K562 (cell line): ENCODE results near the gene CD320. TPM values are rescaled to one million over a fixed set of nuclear protein-coding genes. Genes with fewer than 3 reads are reported as not detected.

Experiments used
- ARID4B ChIP-seq: sonication (generic); formaldehyde crosslinking; IDR thresholded peaks from 2 replicates; pipeline ENCODE4 v1.8.0; 2022; ENCODE audit warnings: mild to moderate bottlenecking, missing genetic modification reagents
- CREB3 ChIP-seq: fragments of 450-650 bp; conservative IDR thresholded peaks from 2 replicates; pipeline ENCODE4 v1.6.1; 2016; ENCODE audit warnings: missing genetic modification characterization, low read depth, mild to moderate bottlenecking, missing compliant biosample characterization, moderate library complexity
- DACH1 ChIP-seq: fragments of 450-650 bp; IDR thresholded peaks from 2 replicates; pipeline ENCODE4 v1.6.1; 2018; ENCODE audit not compliant: partially characterized antibody
- PHF20 ChIP-seq: fragments of 450-650 bp; IDR thresholded peaks from 2 replicates; pipeline ENCODE4 v1.6.1; 2018; ENCODE audit not compliant: partially characterized antibody
- RFX7 ChIP-seq: fragments of 250-450 bp; sonication (Bioruptor Pico); IDR thresholded peaks from 2 replicates; pipeline ENCODE4 v1.5.1; 2021; ENCODE audit warnings: mild to moderate bottlenecking
- SAFB ChIP-seq: fragments of 200-400 bp; formaldehyde crosslinking; IDR thresholded peaks from 2 replicates; pipeline ENCODE4 v1.6.1; 2017; ENCODE audit warnings: low read depth, low read length, borderline replicate concordance
- ZNF146 ChIP-seq: IDR thresholded peaks from one replicate; pipeline ENCODE4 v1.6.1; 2018; ENCODE audit warnings: missing compliant biosample characterization; ENCODE audit not compliant: unreplicated experiment
- ZNF175 ChIP-seq: fragments of 200-800 bp; sonication (Bioruptor generic); IDR thresholded peaks from 2 replicates; pipeline ENCODE4 v1.6.1; 2016; ENCODE audit warnings: low read depth, mild to moderate bottlenecking, missing genetic modification characterization, missing compliant biosample characterization
- ZNF197 ChIP-seq: fragments of 200-800 bp; sonication (Bioruptor generic); IDR thresholded peaks from 2 replicates; pipeline ENCODE4 v1.6.1; 2016; ENCODE audit warnings: low read depth, missing genetic modification characterization, missing compliant biosample characterization
- polyA plus RNA-seq, 8 experiments: library from polyadenylated mRNA; depleted of rRNA in 4 of 8; stranded (reverse) in 5 of 8; unstranded in 3 of 8; fragments of >200 nt; fragmentation: Nextera tagmentation in 2 of 8; fragmentation: Illumina TruSeq in 1 of 8; extraction: Ambion mirVana in 2 of 8; extraction: Trizol in 1 of 8; gene quantifications; 2 replicates each; pipeline versions ENCODE4 v1.2.1 to v1.2.3, GENCODE V29; 2011 to 2014; ENCODE audit warnings: inconsistent platforms in 1 of 8, missing spikeins in 1 of 8
- total RNA-seq, 7 experiments: library from RNA; depleted of rRNA in 6 of 7; stranded (reverse); fragments of >200 nt in 6 of 7; fragmentation: Illumina TruSeq in 2 of 7; extraction: Trizol in 2 of 7; gene quantifications; 2 replicates each; pipeline versions ENCODE4 v1.2.1 to v1.2.3, GENCODE V29; 2011 to 2021; ENCODE audit warnings: low replicate concordance in 1 of 7
- TF ChIP-seq, protein P1 (sequence below), 2 experiments: fragments of 450-650 bp; formaldehyde crosslinking in 1 of 2; IDR thresholded peaks; 2 replicates each; pipeline versions ENCODE4 v1.4.0 to v1.6.1; 2014 to 2020; ENCODE audit warnings: mild to moderate bottlenecking in 2 of 2, borderline replicate concordance in 1 of 2, low read depth in 1 of 2
- TF ChIP-seq, protein P2 (sequence below): sonication (generic); formaldehyde crosslinking; IDR thresholded peaks from 2 replicates; pipeline ENCODE4 v1.8.0; 2022; ENCODE audit warnings: mild to moderate bottlenecking, missing genetic modification reagents

Gene CD320
- total and polyA plus RNA-seq, 9 of the 15 experiments (the other 6 are each of a cell fraction or from before 2014, with no cell fraction given) = 0.45 to 94.5 (median 34.4) TPM

- TF ChIP-seq, protein P1, sequence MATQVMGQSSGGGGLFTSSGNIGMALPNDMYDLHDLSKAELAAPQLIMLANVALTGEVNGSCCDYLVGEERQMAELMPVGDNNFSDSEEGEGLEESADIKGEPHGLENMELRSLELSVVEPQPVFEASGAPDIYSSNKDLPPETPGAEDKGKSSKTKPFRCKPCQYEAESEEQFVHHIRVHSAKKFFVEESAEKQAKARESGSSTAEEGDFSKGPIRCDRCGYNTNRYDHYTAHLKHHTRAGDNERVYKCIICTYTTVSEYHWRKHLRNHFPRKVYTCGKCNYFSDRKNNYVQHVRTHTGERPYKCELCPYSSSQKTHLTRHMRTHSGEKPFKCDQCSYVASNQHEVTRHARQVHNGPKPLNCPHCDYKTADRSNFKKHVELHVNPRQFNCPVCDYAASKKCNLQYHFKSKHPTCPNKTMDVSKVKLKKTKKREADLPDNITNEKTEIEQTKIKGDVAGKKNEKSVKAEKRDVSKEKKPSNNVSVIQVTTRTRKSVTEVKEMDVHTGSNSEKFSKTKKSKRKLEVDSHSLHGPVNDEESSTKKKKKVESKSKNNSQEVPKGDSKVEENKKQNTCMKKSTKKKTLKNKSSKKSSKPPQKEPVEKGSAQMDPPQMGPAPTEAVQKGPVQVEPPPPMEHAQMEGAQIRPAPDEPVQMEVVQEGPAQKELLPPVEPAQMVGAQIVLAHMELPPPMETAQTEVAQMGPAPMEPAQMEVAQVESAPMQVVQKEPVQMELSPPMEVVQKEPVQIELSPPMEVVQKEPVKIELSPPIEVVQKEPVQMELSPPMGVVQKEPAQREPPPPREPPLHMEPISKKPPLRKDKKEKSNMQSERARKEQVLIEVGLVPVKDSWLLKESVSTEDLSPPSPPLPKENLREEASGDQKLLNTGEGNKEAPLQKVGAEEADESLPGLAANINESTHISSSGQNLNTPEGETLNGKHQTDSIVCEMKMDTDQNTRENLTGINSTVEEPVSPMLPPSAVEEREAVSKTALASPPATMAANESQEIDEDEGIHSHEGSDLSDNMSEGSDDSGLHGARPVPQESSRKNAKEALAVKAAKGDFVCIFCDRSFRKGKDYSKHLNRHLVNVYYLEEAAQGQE (IDR thresholded peaks at IDR 0.05; ENCODE audit: borderline replicate concordance) = 0 out of 2 replicates have a peak, but pooled peaks have one; percentile 12
- TF ChIP-seq, protein P1 (CRISPR knock-in tag; IDR thresholded peaks at IDR 0.05; ENCODE audit: low read depth) = peak; percentile 75; the same call in 1 of the 2 replicates
- TF ChIP-seq DACH1 (no peak), CREB3 (tag) (no peak), ZNF197 (peak; percentile 50; the same call in 1 of the 2 replicates), ZNF146 (CRISPR knock-in tag) (no peak), ARID4B (CRISPR knock-in tag) (peak; percentile 98), PHF20 (no peak), SAFB (peak; percentile 66; the same call in 1 of the 2 replicates), ZNF175 (0 out of 2 replicates have a peak, but pooled peaks have one; percentile 42), RFX7 (no peak)
- TF ChIP-seq, protein P2, sequence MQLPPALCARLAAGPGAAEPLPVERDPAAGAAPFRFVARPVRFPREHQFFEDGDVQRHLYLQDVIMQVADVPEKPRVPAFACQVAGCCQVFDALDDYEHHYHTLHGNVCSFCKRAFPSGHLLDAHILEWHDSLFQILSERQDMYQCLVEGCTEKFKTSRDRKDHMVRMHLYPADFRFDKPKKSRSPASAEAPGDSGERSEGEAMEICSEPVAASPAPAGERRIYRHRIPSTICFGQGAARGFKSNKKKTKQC (CRISPR knock-in tag) = peak; percentile 96
Observed at GRCh38 chr19:8307965-8308866, at the start of gene CD320 (continued).
